Fibroblast of lung (primary cell): ENCODE measurements around the gene SLC30A7.
"Not testable (repeated sequence)": the region's sequence is repeated elsewhere in the genome, so short reads cannot be mapped to it uniquely, and the experiment has no call there.

Source experiments
- EZH2 ChIP-seq: IDR thresholded peaks from 2 replicates; pipeline ENCODE4 v1.5.1; 2012; ENCODE audit warnings: low read length, control low read depth, mild to moderate bottlenecking; ENCODE audit errors: missing control alignments
- TF ChIP-seq, protein P1 (sequence below), 2 donors: IDR thresholded peaks in 1 of 2; conservative IDR thresholded peaks in 1 of 2; 1 replicate in 1 of 2; 2 replicates in 1 of 2; pipeline ENCODE4 v1.5.1; 2011 to 2012; ENCODE audit warnings: low read length in 2 of 2, control low read depth in 1 of 2, inconsistent platforms in 1 of 2, low read depth in 1 of 2, mild to moderate bottlenecking in 1 of 2

DNA sequence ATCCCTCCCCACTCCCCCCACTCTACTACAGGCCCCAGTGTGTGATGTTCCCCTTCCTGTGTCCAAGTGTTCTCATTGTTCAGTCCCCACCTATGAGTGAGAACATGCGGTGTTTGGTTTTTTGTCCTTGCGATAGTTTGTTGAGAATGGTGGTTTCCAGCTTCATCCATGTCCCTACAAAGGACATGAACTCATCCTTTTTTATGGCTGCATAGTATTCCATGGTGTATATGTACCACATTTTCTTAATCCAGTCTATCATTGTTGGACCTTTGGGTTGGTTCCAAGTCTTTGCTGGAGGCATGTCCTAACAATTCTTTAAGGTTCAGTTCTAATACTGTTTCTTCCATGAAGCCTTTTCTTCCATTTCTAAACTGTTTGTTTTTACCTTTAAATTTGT lies 37.7 kb downstream of the SLC30A7 start:
- TF ChIP-seq, protein P1, sequence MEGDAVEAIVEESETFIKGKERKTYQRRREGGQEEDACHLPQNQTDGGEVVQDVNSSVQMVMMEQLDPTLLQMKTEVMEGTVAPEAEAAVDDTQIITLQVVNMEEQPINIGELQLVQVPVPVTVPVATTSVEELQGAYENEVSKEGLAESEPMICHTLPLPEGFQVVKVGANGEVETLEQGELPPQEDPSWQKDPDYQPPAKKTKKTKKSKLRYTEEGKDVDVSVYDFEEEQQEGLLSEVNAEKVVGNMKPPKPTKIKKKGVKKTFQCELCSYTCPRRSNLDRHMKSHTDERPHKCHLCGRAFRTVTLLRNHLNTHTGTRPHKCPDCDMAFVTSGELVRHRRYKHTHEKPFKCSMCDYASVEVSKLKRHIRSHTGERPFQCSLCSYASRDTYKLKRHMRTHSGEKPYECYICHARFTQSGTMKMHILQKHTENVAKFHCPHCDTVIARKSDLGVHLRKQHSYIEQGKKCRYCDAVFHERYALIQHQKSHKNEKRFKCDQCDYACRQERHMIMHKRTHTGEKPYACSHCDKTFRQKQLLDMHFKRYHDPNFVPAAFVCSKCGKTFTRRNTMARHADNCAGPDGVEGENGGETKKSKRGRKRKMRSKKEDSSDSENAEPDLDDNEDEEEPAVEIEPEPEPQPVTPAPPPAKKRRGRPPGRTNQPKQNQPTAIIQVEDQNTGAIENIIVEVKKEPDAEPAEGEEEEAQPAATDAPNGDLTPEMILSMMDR (conservative IDR thresholded peaks at IDR 0.05 in 1 of 2, IDR thresholded peaks at IDR 0.05 in 1 of 2; ENCODE audit: low read depth in 1 of 2, low read length in 2 of 2), result not testable (repeated sequence)
- not testable (repeated sequence) for TF ChIP-seq EZH2
